Parathyroid adenoma (tissue), 2 donors: ENCODE data around the gene MVB12B.

Source experiments
- H2AFZ ChIP-seq: fragments of 300-600 bp; sonication (generic); one replicate; pipeline ENCODE4 v1.7.0; 2017; ENCODE audit warnings: antibody characterized with exemption, mild to moderate bottlenecking
- H3K27ac ChIP-seq: fragments of 300-600 bp; sonication (generic); one replicate; pipeline ENCODE4 v1.7.0; 2017
- H3K27me3 ChIP-seq: fragments of 300-600 bp; sonication (generic); one replicate; pipeline ENCODE4 v1.7.0; 2017; ENCODE audit warnings: low read length; ENCODE audit not compliant: control insufficient read depth, insufficient read depth
- H3K36me3 ChIP-seq: fragments of 300-600 bp; sonication (generic); one replicate; pipeline ENCODE4 v1.7.0; 2017; ENCODE audit warnings: low read length; ENCODE audit not compliant: control insufficient read depth, insufficient read depth
- H3K4me1 ChIP-seq: fragments of 300-600 bp; sonication (generic); one replicate; pipeline ENCODE4 v1.7.0; 2017; ENCODE audit warnings: control low read depth
- H3K4me2 ChIP-seq: fragments of 300-600 bp; sonication (generic); one replicate; pipeline ENCODE4 v1.7.0; 2017; ENCODE audit warnings: low read length
- H3K4me3 ChIP-seq: fragments of 300-600 bp; sonication (generic); one replicate; pipeline ENCODE4 v1.7.0; 2017; ENCODE audit warnings: low read depth, low read length
- H3K79me2 ChIP-seq: fragments of 300-600 bp; sonication (generic); one replicate; pipeline ENCODE4 v1.7.0; 2017; ENCODE audit warnings: control low read depth
- H3K9ac ChIP-seq: fragments of 300-600 bp; sonication (generic); one replicate; pipeline ENCODE4 v1.7.0; 2017; ENCODE audit warnings: mild to moderate bottlenecking
- H3K9me3 ChIP-seq: fragments of 300-600 bp; sonication (generic); one replicate; pipeline ENCODE4 v1.7.0; 2017; ENCODE audit warnings: low read length; ENCODE audit not compliant: control insufficient read depth
- CTCF ChIP-seq: fragments of 300-600 bp; sonication (generic); IDR thresholded peaks from one replicate; pipeline ENCODE4 v1.7.0; 2017; ENCODE audit warnings: antibody characterized with exemption, mild to moderate bottlenecking
- donor health status: primary hyperparathyroidism.

The MVB12B gene

GRCh38 chr9:126325821-126326220, 808 bp upstream of the MVB12B start:
- no peaks in the 10 kb centered on the region for H3K4me1 ChIP-seq
- peak overlapping the region; percentile 32 for H3K27ac ChIP-seq
- H3K4me2 ChIP-seq = peak overlapping the region; percentile 71
- peak overlapping the region; percentile 95 for H2AFZ ChIP-seq
- no peaks in the 10 kb centered on the region for H3K36me3 ChIP-seq
- no peaks in the 10 kb centered on the region for H3K9me3 ChIP-seq
- peak overlapping the region; percentile 27 for H3K4me3 ChIP-seq
- H3K9ac ChIP-seq = no peak overlapping the region
- H3K79me2 ChIP-seq = no peaks in the 10 kb centered on the region
- TF ChIP-seq CTCF = no peak
- no peaks in the 10 kb centered on the region for H3K27me3 ChIP-seq

- Histone ChIP-seq H3K4me2 (peak overlapping the region; percentile 84), H3K4me3 (peak overlapping the region; percentile 61), H3K27me3 (no peaks in the 10 kb centered on the region), H2AFZ (peak overlapping the region; percentile 87), H3K9me3 (no peaks in the 10 kb centered on the region), H3K27ac (no peak overlapping the region), H3K36me3 (no peaks in the 10 kb centered on the region), H3K79me2 (no peaks in the 10 kb centered on the region), H3K4me1 (peaks cover 3% of the 10 kb centered on the region), H3K9ac (no peak overlapping the region)
- no peak for TF ChIP-seq CTCF
Observed at GRCh38 chr9:126327006-126327713, 531 bp downstream of the MVB12B start.

GRCh38 chr9:126327714-126328185, 1.1 kb downstream of the MVB12B start:
- TF ChIP-seq CTCF = no peak
- no peak overlapping the region for H3K27ac ChIP-seq

GRCh38 chr9:126328407-126328806, 1.8 kb downstream of the MVB12B start:
- no peak for TF ChIP-seq CTCF
- H3K27me3 ChIP-seq = no peaks in the 10 kb centered on the region
- H3K4me1 ChIP-seq = peaks cover 5% of the 10 kb centered on the region
- H3K9me3 ChIP-seq = no peaks in the 10 kb centered on the region
- H3K4me3 ChIP-seq = peak overlapping the region; percentile 61
- no peak overlapping the region for H3K27ac ChIP-seq
- no peak overlapping the region for H2AFZ ChIP-seq
- H3K79me2 ChIP-seq = peaks cover 4% of the 10 kb centered on the region
- H3K4me2 ChIP-seq = no peak overlapping the region
- no peak overlapping the region for H3K9ac ChIP-seq
- no peaks in the 10 kb centered on the region for H3K36me3 ChIP-seq

More at GRCh38 chr9:126327714-126328185, 1.1 kb downstream of the MVB12B start:
- Histone ChIP-seq H3K4me2 (peak overlapping the region; percentile 84), H3K79me2 (peaks cover 3% of the 10 kb centered on the region), H3K4me1 (peaks cover 5% of the 10 kb centered on the region), H2AFZ (peak overlapping the region; percentile 87), H3K27me3 (no peaks in the 10 kb centered on the region), H3K4me3 (peak overlapping the region; percentile 61), H3K9me3 (no peaks in the 10 kb centered on the region), H3K36me3 (no peaks in the 10 kb centered on the region), H3K9ac (no peak overlapping the region)
